NCI-H2107 treated with DMSO at 0.1 percent for 48 hours (cell line): Measurements from ENCODE around the gene GALNT15.

ENCODE experiments used
- DNase-seq: peaks from one replicate; lab custom pipeline; 2025; ENCODE audit not compliant: unreplicated experiment; lab: John Stamatoyannopoulos, UW

GALNT15 gene

GRCh38 chr3:16174389-16174788 lies at the start of gene GALNT15:
Gene GALNT15 (plus strand): TSS chr3:16174680. CDS start chr3:16175152, 472 bp downstream.
- DNase-seq, result no peak

DNA sequence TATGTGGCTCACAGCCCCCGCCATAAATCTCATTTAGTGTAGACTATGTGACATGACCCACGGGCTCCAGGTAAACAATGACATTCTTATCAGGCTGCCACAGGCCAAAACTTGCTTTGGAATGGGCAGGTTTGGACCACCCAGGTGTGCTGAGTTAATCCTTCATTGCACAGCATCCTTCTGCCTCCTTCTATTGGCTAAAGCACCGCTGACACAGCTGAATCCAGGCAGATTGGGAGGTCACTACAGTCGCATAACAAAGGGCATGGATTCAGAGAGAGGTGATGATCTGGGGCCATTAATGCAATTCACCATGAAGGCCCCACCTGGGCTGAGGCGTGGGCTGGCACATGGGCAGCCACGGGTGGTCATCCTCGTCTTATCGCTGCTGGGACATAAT lies 47.8 kb upstream of the GALNT15 start:
- DNase-seq, result no peak

GRCh38 chr3:16127249-16127648 lies 47.2 kb upstream of the GALNT15 start:
- no peak for DNase-seq

DNA sequence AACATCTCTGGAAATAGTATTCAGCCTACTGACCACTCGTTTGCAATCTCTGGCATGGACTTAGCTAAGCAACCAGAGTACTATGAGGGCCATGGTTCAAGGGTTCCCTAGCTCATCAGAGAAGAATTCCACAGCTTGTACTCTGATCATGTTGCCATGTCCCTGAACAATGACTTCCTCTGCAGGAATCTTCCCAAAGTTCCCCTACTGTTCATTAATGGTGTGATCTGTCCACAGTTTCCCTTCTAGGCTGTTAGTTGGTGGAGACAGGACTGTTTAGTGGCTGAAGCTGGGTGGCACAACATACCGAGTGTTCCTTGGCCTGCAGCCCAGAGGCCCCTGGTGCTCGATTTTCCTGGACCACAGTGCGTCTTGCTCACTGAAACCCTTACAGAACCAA lies 44.4 kb upstream of the GALNT15 start:
- DNase-seq, result no peak

DNA sequence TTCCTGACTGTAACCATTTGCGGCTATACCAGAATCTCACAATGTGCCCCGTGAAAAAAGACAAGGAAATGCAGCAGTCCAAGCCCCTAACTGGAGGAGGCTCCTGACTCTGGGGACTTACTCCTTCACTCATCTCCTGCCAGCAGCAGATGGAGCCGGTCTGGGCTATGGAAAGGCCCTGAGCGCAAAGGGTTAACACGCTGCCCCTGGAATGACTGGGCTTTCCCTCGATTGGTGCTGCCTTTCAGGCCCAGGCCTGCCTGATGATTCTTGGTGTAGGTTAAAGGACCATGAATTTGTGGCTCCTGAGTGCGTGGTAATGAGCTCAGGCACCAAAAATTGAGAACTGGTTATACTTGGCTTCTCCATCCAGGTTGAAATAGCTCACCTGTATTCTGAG lies 42.3 kb upstream of the GALNT15 start:
- DNase-seq, result no peak

DNA sequence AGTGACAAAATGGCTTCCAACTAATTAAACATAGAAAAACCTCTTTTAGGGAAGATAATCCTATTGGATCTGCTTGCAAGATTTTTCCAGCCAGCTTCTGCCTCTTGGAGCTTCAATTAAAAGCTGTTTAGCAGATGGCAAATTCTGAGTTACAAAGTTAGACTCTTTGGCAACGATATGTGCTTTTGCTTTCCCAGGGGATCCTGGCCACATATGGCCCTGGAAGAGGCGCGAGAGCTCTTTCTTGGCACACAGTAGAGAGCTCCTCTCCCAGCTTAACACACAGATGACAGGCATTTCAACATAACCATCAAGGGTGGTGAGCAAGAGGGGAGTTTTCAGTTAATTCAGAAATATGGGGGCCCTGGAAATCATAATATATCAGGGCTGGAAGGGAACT lies 41.6 kb upstream of the GALNT15 start:
- no peak for DNase-seq

DNA sequence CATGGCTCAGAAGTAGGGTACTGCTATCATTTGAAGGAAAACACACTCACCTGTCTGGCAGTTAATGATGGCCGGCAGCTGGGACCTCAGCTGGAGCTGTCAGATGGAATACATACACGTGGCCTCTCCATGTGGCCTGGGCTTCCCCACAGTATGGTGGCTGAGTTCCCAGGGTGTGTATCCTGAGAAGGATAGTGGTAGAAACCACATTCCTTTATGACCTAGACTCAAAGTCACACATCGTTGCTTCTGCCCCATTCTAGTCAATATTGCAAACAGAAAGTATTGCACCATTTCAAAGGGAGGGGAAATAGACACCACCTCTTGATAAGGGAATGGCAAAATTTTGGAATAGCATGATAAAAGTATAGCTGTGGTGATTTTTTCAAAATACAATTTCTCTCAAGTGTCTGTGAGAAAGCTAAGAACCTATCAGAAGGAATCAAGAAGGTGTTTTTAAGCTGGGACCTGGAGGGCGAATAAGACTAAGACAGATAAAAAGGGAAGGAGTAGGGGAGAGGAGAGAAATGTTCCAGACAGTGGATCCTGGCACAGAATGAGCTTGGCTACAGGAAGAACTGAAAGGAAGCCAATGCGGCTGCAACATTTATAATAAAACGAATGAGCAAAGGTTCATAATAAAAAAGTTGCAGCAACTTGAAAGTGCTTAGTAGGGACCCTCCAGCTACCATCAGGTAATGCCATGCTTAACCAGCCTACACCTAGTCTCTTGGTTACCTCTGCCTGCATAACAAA lies 40.1 kb upstream of the GALNT15 start:
- no peak for DNase-seq

- DNase-seq, result no peak
These were observed 38.4 kb upstream of the GALNT15 start for GRCh38 chr3:16136055-16136454.

GRCh38 chr3:16137044-16137443 lies 37.4 kb upstream of the GALNT15 start:
- no peak for DNase-seq

- DNase-seq, result no peak
These were observed 36.5 kb upstream of the GALNT15 start for GRCh38 chr3:16137977-16138376.

GRCh38 chr3:16140116-16140893 lies 34.2 kb upstream of the GALNT15 start:
- no peak for DNase-seq

GRCh38 chr3:16140894-16141285 lies 33.6 kb upstream of the GALNT15 start:
- no peak for DNase-seq

DNA sequence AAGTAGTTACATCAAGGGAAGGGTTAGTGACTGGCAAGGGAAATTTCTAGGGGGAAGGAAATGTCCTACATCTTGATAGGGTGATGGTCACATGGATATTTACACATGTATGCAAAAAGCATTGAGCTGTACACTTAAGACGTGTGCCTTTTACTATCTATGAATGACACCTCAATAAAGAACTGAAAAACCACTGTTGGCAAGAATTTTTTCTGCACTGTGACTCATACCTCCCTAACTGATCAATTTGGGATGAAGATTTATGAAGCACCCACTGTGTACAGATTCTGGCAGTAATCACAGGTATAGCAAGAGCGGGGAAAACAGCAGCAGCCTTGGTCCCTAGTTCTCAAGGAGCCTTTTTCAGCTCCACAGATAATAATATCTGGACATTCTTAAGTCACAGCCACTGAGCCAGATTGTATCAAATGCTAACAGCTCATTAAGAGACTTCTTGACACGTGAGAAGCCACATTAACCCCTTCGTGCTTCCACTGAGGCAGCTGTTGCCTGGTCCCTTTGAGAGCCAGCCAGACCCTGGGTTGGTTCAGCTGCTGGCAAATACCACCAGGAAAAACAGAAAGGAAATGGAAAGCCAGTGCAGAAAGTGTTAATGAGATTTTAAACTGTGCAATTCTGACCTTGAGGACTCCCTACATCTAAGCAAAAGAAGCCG lies 32.0 kb upstream of the GALNT15 start:
- no peak for DNase-seq

DNA sequence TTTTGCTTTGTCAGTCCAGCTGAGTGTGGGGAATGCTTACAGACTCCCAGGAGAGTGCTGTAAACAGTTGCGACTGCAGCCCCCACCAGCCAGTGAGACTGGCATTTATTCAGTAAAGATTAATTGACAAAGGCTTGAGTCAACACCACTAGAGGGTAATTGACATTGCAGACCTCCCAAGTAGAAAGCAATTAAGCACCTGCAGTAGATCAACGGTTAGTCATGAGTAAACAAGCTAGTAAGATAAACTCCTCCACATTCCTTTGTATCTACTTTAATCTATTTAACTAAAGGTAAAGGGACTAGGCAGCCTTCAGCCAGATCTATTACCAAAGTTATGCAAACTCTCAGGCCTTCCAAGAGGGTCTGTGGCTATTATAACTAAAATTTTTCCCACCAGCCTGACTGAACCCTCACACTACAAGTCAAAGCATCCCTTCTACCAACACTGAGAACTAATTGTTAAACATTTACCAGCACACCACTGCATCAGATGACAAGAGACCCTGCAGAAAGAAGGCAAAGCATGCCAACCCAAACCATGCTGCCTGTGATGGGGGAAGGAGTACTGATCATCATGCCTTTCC lies 30.5 kb upstream of the GALNT15 start:
- no peak for DNase-seq

GRCh38 chr3:16145176-16145575 lies 29.3 kb upstream of the GALNT15 start:
- DNase-seq, result no peak

DNA sequence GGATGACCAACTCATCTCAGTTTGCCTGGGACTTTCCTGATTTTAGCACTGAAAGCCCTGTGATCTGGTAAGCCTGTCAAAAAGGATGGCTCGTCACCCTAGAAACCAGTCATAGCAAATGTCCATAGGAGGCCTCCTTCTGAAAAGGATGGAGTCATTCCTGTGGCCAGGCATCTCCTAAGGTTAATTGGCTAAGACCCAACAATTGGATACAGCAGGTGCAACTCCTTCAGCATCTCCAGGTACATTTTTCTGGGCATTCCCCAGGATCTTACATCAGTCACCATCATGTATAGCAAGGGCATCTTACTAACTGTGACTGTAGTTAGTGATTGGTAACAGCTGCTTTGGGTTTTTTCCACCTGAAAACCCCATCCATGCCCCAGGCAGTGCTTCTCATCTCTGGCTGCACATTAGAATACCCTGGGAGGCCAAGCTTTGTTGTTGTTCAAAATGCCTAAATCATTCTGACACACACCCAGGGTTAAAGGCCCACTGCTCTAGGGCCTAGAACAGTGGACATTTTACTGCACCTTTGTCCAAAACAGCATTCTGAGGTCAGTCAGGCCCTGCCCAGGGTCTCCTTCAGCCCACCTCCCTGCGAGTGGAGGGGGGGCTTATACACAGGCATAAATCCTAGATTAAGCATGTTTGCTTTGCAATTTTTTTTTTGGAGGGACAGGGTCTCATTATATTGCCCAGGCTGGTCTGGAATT lies 28.3 kb upstream of the GALNT15 start:
- no peak for DNase-seq

- DNase-seq, result no peak
These were observed 27.1 kb upstream of the GALNT15 start for GRCh38 chr3:16147220-16147994.

GRCh38 chr3:16148213-16148612 lies 26.3 kb upstream of the GALNT15 start:
- DNase-seq, result no peak

GRCh38 chr3:16148783-16149182 lies 25.7 kb upstream of the GALNT15 start:
- no peak for DNase-seq

- DNase-seq, result no peak
These were observed 24.2 kb upstream of the GALNT15 start for GRCh38 chr3:16150285-16150684.
